Heart left ventricle (tissue), 13 donors: Measurements from ENCODE around the gene SLC22A7.
A peak's percentile ranks its signal among the peaks of the same experiment; 100 is the strongest.

Experiments
- POLR2A ChIP-seq, 2 donors: fragments of 450-650 bp; IDR thresholded peaks; one replicate each; pipeline ENCODE4 v1.6.1; 2017; ENCODE audit warnings: antibody characterized with exemption in 2 of 2, mild to moderate bottlenecking in 2 of 2, moderate library complexity in 2 of 2
- TF ChIP-seq, protein P1 (sequence below), 12 donors: fragments of 200-600 bp; sonication (generic) in 4 of 12; IDR thresholded peaks; one replicate each; pipeline versions ENCODE4 v1.5.0 to v1.8.0; 2018 to 2022; ENCODE audit warnings: antibody characterized with exemption in 12 of 12, mild to moderate bottlenecking in 5 of 12
- donor health status: ischemic (EF 13 %, LVEDD 7.1; RV severe dilation, severe dysfunction).
- donor health status: DM: no; HTN: yes; CAD: no.
- donor health status: DM: no; HTN: no; CAD: no.
- donor health status: ischemic (EF 25% LVEDD 6.9; RV normal size, moderate dysfunction).
- donor health status: ischemic (EF 25% LVEDD 5.7; RV mildly dilated, moderate dysfunction).
- donor health status: ischemic (EF 35%, LVEDD 5.7; RV mildly dilated, moderate dysfunction).
- donor health status: nonischemic (EF 11% LVEDD 7.7; RV severe dilation, severe dysfunction).
- donor health status: DM: yes; HTN: yes; CAD: no.
- donor health status: PGD.
- donor health status: ischemic (EF 29% LVEDD 5.4; RV normal size, mild dysfunction).
- donor health status: nonischemic (EF 23%, LVEDD 6.1; RV moderate dilation, normal function).

DNA sequence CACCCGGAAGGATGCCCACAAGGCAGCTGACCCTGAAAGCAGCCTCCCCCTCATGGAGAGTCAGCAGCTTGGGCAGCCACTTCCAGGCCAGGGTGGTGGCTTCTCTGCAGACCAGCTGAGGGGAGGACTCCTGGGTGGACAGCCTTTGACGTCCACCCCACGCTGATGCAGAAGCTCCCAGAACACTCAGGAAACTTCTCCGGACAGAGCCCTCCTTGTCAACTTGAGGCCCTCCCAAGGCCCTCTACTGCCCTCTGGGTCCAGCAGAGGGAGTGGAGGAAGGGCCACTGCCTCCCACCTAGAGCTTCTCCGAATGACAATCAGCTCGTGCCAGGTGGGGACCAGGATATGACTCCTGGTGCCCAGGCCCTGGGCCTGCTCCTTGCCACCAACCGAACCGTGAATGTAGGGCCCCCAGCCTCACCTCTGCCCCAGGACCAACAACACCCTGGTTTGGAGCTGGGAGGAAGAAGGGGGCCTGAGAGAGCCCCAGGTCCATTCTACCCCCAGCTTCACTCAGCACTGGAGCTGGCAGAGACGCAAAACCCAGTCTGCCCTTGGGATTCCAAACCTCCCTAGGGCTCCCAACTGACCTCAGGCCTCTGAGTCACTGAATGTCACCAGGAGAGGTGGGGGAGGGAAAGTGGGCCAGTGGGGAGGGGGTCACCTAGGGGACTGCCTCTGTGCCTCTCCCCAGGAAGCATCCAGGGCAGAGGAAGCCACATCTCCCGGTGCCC lies 10.9 kb upstream of the SLC22A7 start:
- TF ChIP-seq POLR2A (IDR thresholded peaks at IDR 0.05), result no peak
- TF ChIP-seq, protein P1, sequence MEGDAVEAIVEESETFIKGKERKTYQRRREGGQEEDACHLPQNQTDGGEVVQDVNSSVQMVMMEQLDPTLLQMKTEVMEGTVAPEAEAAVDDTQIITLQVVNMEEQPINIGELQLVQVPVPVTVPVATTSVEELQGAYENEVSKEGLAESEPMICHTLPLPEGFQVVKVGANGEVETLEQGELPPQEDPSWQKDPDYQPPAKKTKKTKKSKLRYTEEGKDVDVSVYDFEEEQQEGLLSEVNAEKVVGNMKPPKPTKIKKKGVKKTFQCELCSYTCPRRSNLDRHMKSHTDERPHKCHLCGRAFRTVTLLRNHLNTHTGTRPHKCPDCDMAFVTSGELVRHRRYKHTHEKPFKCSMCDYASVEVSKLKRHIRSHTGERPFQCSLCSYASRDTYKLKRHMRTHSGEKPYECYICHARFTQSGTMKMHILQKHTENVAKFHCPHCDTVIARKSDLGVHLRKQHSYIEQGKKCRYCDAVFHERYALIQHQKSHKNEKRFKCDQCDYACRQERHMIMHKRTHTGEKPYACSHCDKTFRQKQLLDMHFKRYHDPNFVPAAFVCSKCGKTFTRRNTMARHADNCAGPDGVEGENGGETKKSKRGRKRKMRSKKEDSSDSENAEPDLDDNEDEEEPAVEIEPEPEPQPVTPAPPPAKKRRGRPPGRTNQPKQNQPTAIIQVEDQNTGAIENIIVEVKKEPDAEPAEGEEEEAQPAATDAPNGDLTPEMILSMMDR (IDR thresholded peaks at IDR 0.05), result peak in 6 of 12 donors; percentile 14 to 40 (median 21)
